GM18873 (cell line): ENCODE results near the gene TLL1.

Experiments
- ATAC-seq: cut with Tn5 transposase; IDR thresholded peaks from one replicate; pipeline ENCODE4 v1.9.1; 2021; ENCODE audit warnings: mild to moderate bottlenecking, moderate library complexity, moderate number of reproducible peaks; ENCODE audit not compliant: unreplicated experiment, low FRiP score

The TLL1 gene

DNA sequence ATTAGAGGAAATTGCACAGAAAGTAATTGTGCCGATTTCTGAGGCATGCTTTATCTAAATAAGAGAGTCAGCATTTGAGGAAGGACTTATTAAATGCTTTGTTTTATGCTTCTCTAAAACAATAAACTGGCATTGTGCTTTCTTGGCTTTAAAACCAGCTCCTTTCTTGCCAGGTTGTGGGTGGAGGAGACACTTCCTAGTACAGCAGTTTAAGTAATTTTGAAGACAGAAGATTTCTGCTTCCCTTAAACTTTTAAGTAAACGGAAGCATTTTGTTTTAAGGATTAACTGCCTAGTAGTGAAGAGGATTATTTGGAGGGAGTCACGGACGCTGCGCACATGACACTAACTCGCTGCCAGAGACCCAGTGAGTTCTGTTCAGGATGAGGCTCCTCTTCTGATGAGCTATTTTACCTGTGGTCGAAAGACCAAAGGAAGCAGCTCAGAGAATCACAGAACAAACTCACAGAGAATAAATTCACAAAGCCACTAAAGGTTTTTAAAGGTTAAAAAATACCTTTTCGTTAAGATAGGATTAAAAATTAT, 169.5 kb downstream of the TLL1 start:
- no peak for ATAC-seq

DNA sequence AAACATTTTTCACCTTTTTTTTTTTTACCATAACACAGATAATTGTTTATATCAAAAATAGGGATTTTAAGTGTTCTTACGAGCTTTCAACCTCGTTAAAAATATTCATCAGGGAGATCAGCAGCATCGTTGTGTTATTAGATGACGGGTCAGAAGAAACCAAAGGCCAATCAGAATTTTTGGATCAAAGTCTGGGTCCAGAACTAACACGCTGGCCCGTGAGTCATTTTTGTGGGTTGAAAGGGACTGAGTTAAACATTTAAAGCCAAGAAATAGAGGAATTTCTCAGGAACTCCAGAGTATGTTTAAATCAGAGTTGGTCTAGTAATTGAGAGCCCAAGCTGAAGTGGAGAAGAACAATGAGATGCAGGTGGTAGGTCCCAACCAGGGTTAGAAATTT, 170.8 kb downstream of the TLL1 start:
- no peak for ATAC-seq

DNA sequence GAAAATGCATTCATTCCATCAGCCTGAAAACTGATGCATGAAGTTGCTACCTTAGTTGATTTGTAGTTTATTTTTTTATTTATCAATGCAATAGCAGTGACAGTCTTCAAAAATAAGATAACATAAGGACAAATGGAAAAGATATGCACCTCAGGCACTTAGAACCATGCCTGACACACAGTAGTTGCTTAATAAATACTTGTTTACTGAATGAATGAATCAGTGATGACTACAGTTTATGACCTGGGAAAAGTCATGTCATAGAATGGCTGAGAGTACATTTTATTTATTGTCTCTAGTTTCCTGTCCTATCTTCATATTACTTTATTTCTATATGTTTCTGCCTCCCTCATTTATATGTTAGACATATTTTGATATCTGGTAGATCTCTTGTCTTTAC, 171.8 kb downstream of the TLL1 start:
- ATAC-seq = no peak

DNA sequence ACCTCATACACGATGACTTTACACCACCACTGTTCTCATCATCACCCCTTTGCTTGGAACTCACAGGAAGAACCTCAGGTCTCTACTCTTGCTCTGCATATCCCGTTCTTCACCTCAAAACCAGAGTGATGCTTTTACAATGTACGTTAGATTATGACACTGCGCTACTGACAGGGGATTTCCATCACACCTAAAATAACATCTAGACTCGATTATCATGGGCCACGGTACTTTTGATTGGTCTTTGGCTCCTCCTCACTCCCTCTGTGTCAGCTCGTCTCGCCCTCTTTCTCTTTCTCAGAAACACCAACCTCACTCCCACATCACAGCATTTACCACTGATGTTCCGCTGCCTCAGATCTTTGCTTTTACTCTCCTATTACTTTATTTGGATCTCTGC, 172.4 kb downstream of the TLL1 start:
- ATAC-seq = no peak

DNA sequence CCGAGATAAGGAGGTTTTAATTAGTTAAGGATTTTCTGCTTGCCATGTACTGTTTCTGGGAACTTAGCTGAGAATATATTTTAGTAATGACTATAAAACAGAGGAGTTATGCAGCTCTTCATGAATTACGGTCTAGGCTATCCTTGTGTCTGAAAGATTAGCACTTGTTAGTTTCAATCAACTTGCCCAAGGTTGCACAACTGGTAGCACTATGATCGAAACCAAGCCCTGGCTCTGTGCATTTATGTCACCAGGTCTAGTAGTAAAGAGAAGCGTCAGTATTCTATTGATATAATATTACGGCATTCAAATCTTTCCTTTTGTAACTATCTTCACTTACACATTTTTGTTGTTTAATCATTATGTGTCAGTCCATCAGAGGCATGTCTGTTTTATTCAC, 176.0 kb downstream of the TLL1 start:
- ATAC-seq = no peak

DNA sequence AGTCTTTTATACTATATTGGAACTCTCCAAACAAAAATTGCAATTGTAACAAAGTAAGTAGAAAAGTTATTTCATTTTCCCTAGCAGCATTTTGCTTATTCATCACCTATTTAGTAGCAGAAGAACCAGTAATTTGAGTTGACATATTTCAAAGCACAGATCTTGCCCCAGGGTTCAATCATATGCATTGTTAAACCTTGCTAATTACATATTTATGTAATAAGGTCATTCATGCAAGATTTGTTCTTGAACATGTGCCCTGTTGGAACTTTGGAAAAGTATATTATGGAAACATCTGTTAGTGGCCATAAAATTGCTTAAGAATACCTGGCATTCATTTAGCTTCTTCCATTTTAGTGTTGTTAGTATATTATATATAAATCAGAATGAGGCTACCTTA, 191.7 kb downstream of the TLL1 start:
- no peak for ATAC-seq

DNA sequence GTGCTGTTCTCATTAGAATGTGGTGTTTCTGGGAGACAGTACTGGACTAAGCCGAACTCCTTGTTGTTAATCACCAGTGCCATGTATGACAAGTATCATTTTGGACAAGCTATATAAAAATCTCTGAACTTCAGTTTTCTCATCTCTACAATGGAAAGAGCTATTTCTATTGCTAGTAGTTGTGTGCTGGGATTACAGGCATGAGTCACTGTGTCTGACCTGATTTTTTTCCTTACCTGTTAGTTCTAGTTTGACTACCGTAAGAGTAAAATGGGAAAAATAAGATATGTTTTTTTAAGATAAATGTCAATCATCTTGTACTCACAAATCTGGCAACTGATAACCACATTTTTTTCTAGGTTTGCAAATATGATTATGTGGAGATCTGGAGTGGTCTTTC, 192.3 kb downstream of the TLL1 start:
- no peak for ATAC-seq

GRCh38 chr4:166066936-166067335, 193.9 kb downstream of the TLL1 start:
- no peak for ATAC-seq

- ATAC-seq = no peak
Observed at GRCh38 chr4:166067915-166068314, 194.9 kb downstream of the TLL1 start.

DNA sequence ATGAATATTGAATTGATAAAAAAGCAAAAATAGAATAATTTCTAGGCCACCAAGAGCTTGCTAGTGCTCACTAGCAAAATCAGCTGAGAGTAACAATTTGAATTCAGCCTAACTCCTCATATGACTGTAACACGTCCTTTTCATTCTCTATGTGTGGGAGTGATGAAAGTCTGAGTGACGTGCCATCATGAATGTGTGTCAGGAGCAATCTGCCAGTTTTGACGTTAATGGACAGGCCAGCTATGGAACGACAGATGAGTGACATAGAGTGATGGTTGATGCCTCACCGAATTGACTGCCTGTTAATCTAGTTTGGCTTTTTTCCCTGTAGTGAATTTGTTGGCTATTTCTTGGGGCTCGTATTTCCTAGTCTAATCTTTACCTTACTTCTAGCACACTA, 200.7 kb downstream of the TLL1 start:
- no peak for ATAC-seq

- no peak for ATAC-seq
Observed at GRCh38 chr4:166075599-166075998, 202.6 kb downstream of the TLL1 start.

DNA sequence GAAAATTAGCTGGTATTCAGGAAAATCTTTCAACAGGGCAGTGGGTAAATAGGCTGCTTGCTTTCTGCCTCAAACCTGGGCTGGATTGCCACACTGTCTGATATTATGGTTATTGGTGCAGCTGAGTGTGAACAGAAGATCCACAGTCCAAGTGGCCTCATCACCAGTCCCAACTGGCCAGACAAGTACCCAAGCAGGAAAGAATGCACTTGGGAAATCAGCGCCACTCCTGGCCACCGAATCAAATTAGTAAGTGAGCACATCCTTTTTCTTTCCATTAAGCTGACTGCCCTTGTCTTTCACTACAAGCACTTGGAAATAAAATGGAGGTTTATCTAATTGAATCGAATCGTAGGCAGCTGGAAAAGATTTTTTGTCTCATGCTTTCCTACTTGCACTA, 204.7 kb downstream of the TLL1 start:
- ATAC-seq = no peak

DNA sequence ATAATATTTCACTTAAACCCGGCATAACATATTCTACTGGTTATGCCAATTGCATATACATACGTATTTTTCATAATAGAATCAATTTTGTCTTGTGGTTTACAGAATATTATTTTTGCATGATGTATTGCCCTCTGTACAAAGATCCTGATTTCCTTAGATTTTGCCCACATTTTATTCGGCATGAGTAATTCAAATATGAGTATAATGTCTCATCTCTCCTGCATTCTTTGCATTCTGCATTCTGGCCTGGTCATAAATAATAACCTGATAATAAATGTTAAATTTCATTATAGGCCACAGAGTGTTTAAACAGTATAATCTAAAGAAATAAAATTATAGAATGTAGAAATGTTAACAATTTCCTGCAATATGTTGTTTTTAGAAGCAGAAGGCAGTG, 205.3 kb downstream of the TLL1 start:
- no peak for ATAC-seq

DNA sequence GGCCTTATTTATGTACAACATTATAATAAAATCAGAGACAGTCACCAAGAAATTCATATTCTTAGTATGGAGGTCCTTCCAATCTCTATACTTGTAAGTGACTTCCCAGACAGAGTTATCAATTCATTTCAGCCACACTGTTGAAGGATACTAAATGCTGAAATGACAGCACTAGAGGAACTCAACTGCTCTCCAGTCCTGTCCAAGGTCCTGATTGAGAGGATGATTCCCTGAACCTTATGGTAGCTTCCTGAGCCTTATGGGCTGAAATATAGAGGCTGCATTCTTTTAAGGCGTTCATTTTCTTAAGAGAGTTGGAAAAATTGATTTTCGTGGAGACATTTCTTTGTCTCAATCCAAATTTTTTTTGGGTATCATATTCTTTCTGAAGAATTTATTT, 205.9 kb downstream of the TLL1 start:
- ATAC-seq = no peak

GRCh38 chr4:166087569-166087968, 214.5 kb downstream of the TLL1 start:
- no peak for ATAC-seq

DNA sequence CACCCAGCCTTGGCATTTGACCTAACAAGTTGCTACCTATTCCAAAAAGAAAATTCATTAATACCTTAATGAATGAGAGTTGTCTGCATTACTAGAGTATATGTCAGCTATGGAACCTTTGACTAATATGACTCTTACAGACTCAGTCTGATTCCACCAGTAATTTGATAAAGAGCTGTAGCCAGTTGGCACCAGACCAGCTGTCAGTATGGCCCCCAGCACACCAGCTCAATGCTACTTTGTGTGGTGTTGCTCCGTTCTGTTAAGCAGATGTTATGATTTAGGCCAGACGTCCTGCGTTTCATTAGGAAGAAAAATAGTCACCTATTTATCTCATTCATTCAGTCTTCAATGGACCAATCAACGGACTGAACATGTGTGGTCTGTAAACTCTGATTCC, 215.5 kb downstream of the TLL1 start:
- ATAC-seq = no peak

DNA sequence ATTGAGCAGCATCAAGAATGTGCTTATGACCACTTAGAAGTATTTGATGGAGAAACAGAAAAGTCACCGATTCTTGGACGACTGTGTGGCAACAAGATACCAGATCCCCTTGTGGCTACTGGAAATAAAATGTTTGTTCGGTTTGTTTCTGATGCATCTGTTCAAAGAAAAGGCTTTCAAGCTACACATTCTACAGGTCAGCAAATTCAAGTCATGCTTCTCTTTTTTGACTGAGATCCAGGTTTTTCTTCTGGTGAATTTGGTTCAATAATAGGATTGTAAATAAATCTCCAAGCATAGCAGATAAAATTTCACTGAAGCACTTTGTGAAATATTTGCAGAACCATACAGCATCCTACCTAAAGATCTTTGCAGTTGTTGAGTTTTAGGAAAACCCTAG, 218.1 kb downstream of the TLL1 start:
- ATAC-seq = no peak

DNA sequence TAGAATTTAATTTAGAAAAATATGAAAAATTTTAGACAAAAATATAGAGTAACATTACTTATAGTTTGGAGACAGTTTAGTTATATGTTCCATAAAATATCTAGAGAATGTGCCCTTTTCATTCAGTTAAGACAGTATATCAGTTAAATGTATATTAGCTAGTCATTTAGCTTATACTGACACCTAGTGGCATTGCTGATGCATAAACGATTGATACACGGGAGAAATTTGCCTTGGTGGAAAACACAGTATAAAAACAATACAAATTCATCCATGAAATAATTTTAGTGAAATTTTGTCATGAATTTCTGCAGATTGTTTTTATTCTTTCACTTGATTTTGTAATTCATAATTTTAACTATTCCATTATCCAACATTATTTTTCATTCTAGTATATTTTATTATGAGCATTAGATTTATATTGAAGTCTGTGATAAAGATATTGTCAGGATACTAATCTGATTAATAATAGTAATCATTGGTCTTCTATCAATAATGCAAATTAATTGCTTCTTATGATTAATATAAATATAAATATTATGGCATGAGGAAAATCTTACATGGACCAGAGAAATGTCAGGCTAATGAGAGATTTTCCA, 219.0 kb downstream of the TLL1 start:
- ATAC-seq = peak; percentile 75

- ATAC-seq = no peak
Observed at GRCh38 chr4:166092797-166093290, 219.8 kb downstream of the TLL1 start.

- ATAC-seq = no peak
Observed at GRCh38 chr4:166104623-166105022, 231.6 kb downstream of the TLL1 start.

DNA sequence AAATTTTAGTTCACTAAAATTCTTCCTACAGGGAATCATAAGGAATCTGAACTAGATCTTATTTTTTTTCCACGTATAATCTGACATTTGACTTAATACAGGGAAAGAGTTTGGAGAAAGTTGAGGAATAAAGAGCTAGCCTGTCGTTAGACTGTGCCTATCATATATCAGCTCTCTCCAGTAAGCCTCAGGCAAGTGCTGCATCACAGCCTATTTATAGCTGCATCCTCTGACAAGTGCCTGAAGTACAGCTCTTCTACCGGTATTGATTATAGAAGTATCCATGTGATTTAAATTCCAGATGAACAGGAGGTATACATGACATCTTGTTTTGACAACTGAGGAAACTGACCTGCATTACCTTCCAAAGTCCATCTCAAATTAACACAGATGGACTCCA, 248.9 kb downstream of the TLL1 start:
- no peak for ATAC-seq

DNA sequence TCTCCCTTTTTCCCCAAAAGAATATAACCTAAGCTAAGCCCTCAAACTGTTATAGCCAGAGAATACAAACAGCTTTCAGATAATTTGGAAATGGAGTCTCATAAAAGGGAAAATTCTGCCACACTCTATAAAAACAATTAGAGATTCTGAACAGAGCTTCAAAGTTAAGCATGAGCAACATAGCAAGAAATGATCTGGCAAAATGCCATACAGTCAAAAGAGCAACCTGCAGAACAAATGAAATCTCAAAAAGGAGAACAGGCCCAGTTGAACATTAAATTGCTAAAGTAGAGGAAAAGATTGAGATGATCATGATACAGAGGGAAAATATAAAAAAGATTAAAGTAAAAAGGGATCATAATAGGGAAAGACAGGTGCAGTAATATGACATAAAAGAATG, 250.5 kb downstream of the TLL1 start:
- ATAC-seq = no peak

DNA sequence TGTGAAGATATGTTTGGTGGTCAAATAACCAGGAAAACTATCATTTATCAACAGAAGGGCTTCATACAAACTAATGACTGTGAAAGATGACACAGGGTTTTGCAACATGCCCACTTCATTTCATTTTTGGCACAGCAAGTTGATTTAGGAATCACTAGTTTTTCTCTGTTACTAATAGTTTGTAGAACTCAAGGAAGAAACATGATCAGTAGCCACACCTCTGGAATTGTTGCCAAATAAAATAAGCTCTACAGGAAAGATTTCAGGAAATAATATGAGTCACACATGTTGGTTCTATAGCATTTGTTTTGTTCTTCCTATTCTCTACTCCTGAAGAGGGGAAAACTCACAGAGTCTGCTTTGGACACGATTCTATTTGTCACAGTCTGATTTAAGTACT, 255.4 kb downstream of the TLL1 start:
- ATAC-seq = no peak
